ENCODE data around the gene PTPN4.
A peak's percentile ranks its signal among the peaks of the same experiment; 100 is the strongest.

The PTPN4 gene

DNA sequence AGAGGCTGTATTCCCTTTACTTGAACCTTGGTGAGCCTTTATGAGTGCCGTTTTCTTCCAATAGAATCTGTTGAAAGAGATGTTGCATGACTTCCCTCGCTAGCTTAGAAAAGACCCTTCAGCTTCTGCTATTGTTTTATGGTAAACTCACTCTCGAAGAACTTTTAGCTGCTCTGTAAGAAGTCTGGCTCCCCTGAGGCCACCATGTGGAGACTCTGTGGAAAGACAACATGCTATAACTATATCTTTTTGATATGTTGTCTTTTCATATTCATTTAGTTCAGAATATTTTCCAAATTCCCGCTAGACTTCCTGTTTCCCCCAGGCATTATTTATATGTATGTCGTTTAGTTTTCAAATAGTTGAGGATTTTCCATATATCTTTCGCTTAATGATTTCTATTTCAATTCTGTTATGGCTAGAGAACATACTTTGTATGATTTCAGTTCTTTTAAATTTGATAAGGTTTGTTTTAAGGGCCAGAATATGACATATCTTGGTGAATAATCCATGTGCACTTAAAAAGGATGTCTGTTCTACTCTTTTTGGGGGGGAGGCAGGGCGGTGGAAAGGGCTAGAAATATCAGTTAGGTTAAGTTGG is 64.1 kb downstream of the PTPN4 start:
- DNase-seq (ENCODE audit: low read depth in 1 of 2, low spot score in 1 of 2) = peak in 1 of 2 experiments; percentile 47
- Histone ChIP-seq H3K4me3 (replicated peaks; ENCODE audit: insufficient read depth, low read length) (no peak overlapping the region), H3K27ac (replicated peaks) (no peak overlapping the region), H3K27me3 (ENCODE audit: insufficient read depth, poor library complexity, severe bottlenecking) (no peaks in the 10 kb centered on the region)
- TF ChIP-seq, protein P1, sequence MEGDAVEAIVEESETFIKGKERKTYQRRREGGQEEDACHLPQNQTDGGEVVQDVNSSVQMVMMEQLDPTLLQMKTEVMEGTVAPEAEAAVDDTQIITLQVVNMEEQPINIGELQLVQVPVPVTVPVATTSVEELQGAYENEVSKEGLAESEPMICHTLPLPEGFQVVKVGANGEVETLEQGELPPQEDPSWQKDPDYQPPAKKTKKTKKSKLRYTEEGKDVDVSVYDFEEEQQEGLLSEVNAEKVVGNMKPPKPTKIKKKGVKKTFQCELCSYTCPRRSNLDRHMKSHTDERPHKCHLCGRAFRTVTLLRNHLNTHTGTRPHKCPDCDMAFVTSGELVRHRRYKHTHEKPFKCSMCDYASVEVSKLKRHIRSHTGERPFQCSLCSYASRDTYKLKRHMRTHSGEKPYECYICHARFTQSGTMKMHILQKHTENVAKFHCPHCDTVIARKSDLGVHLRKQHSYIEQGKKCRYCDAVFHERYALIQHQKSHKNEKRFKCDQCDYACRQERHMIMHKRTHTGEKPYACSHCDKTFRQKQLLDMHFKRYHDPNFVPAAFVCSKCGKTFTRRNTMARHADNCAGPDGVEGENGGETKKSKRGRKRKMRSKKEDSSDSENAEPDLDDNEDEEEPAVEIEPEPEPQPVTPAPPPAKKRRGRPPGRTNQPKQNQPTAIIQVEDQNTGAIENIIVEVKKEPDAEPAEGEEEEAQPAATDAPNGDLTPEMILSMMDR (IDR thresholded peaks at IDR 0.05; ENCODE audit: insufficient read depth, low read length) = peak; percentile 48
- TF ChIP-seq, protein P2, sequence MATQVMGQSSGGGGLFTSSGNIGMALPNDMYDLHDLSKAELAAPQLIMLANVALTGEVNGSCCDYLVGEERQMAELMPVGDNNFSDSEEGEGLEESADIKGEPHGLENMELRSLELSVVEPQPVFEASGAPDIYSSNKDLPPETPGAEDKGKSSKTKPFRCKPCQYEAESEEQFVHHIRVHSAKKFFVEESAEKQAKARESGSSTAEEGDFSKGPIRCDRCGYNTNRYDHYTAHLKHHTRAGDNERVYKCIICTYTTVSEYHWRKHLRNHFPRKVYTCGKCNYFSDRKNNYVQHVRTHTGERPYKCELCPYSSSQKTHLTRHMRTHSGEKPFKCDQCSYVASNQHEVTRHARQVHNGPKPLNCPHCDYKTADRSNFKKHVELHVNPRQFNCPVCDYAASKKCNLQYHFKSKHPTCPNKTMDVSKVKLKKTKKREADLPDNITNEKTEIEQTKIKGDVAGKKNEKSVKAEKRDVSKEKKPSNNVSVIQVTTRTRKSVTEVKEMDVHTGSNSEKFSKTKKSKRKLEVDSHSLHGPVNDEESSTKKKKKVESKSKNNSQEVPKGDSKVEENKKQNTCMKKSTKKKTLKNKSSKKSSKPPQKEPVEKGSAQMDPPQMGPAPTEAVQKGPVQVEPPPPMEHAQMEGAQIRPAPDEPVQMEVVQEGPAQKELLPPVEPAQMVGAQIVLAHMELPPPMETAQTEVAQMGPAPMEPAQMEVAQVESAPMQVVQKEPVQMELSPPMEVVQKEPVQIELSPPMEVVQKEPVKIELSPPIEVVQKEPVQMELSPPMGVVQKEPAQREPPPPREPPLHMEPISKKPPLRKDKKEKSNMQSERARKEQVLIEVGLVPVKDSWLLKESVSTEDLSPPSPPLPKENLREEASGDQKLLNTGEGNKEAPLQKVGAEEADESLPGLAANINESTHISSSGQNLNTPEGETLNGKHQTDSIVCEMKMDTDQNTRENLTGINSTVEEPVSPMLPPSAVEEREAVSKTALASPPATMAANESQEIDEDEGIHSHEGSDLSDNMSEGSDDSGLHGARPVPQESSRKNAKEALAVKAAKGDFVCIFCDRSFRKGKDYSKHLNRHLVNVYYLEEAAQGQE (IDR thresholded peaks at IDR 0.05; ENCODE audit: insufficient replicate concordance, low read depth) = no peak
- TF ChIP-seq POLR2AphosphoS5 (IDR thresholded peaks at IDR 0.05; ENCODE audit: low read depth) = no peak

DNA sequence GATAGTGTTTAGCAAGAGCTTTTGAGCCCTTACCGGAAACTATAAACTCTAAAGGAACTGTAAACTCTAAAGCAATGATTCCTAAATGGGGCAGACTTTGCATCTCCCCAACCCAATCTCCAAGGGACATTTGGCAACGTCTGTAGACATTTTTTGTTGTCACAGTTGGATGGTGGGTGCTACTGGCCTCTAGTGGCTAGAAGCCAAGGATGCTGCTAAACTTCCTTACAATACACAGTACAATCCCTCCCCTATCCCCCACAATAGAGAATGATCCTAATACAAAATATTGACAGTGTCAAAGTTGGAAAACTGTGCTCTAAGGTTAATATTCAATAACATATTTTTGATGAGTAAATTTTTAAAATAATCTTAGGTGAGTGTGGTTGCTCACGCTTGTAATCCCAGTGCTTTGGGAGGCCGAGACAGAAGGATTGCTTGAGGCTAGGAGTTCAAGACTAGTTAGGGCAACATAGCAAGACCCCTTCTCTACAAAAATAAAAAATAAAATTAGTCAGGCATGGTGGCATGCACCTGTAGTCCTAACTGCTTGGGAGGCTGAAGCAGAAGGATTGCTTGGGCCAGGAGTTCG is 66.7 kb downstream of the PTPN4 start:
- DNase-seq (ENCODE audit: low read depth in 1 of 2, low spot score in 1 of 2) = peak in 1 of 2 experiments; percentile 59
- no peak overlapping the region for H3K27ac ChIP-seq (replicated peaks)
- no peak overlapping the region for H3K4me3 ChIP-seq (replicated peaks; ENCODE audit: insufficient read depth, low read length)
- no peaks in the 10 kb centered on the region for H3K27me3 ChIP-seq (ENCODE audit: insufficient read depth, poor library complexity, severe bottlenecking)
- TF ChIP-seq, protein P1 (IDR thresholded peaks at IDR 0.05; ENCODE audit: insufficient read depth, low read length) = peak; percentile 41
- TF ChIP-seq GABPA (IDR thresholded peaks at IDR 0.05; ENCODE audit: low read depth) = no peak

DNA sequence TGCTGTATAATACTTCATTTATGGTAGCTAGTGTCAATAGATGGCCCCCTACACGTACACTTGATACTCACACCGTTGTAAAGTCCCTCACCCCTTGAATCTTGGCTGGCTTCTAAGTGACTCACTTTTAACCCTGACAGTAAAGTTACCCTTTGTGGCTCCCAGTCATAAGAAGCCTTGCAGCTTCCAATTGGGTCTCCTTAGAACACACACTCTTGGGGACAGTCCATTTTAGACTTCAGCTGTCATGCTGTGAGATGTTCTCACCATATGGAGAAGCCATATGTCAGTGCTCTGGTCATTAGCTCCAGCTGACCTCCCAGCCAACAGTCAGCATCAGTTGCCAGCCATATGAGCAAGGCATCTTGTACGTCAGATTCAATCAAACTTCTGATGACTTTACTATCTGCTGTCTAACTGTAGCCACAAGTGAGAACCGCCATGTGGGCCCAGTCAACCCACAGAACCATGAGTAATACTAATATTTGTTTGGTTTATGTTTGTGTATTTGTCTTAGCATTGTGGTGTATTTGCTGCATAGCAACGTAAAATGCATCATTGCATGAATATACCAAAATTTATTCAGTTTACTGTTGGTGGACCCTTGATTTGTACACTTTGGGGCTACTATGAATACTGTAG is 68.3 kb downstream of the PTPN4 start:
- TF ChIP-seq, protein P1 (IDR thresholded peaks at IDR 0.05; ENCODE audit: insufficient read depth, low read length) = no peak
- TF ChIP-seq, protein P2 (IDR thresholded peaks at IDR 0.05; ENCODE audit: insufficient replicate concordance, low read depth) = no peak
- no peak for TF ChIP-seq POLR2AphosphoS5 (IDR thresholded peaks at IDR 0.05; ENCODE audit: low read depth)
- no peak for TF ChIP-seq GABPA (IDR thresholded peaks at IDR 0.05; ENCODE audit: low read depth)
- no peak for TF ChIP-seq SPI1 (IDR thresholded peaks at IDR 0.05; ENCODE audit: borderline replicate concordance, low read depth)
- Histone ChIP-seq H3K4me3 (replicated peaks; ENCODE audit: insufficient read depth, low read length) (no peak overlapping the region), H3K27me3 (ENCODE audit: insufficient read depth, poor library complexity, severe bottlenecking) (no peaks in the 10 kb centered on the region), H3K27ac (replicated peaks) (no peak overlapping the region)
- no peak for DNase-seq (ENCODE audit: low read depth in 1 of 2, low spot score in 1 of 2)
